Adrenal gland (tissue), 5 donors: ENCODE data around the gene VENTX.

Source experiments
- POLR2A ChIP-seq, 2 donors: fragments of 450-650 bp; IDR thresholded peaks; one replicate each; pipeline ENCODE4 v1.6.1; 2017; ENCODE audit warnings: antibody characterized with exemption in 2 of 2, mild to moderate bottlenecking in 2 of 2, moderate library complexity in 1 of 2
- TF ChIP-seq, protein P1 (sequence below), 6 experiments: fragments of 450-650 bp in 4 of 6; fragments of 200-600 bp in 2 of 6; sonication (generic) in 1 of 6; IDR thresholded peaks; 1 replicate in 5 of 6; 2 replicates in 1 of 6; pipeline versions ENCODE4 v1.5.1 to v1.8.0; 2016 to 2021; ENCODE audit warnings: antibody characterized with exemption in 6 of 6, mild to moderate bottlenecking in 2 of 6, moderate library complexity in 1 of 6
- donor health status: DM: no; HTN: no; CAD: no.

DNA sequence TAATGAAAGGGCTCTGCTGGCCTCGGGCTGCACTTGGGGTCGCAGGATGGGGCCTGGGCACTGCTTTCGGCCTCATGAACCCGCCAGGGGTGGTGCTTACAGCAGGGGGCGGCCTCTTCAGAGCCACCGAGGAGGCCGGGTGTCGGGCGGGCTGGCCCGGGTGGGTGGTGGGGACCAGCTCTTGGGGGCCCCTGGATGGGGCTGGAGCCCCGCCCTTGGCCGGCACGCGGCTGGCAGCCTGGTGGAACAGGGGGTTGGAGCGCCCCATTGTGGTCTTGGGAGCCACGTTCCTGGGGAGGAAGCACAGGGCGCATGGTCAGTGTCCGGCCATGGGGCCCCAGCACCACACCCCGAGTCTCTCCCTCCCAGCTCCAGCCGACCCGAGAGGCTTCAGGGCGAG, 30.2 kb downstream of the VENTX start:
- no peak for TF ChIP-seq POLR2A (IDR thresholded peaks at IDR 0.05)
- TF ChIP-seq, protein P1, sequence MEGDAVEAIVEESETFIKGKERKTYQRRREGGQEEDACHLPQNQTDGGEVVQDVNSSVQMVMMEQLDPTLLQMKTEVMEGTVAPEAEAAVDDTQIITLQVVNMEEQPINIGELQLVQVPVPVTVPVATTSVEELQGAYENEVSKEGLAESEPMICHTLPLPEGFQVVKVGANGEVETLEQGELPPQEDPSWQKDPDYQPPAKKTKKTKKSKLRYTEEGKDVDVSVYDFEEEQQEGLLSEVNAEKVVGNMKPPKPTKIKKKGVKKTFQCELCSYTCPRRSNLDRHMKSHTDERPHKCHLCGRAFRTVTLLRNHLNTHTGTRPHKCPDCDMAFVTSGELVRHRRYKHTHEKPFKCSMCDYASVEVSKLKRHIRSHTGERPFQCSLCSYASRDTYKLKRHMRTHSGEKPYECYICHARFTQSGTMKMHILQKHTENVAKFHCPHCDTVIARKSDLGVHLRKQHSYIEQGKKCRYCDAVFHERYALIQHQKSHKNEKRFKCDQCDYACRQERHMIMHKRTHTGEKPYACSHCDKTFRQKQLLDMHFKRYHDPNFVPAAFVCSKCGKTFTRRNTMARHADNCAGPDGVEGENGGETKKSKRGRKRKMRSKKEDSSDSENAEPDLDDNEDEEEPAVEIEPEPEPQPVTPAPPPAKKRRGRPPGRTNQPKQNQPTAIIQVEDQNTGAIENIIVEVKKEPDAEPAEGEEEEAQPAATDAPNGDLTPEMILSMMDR (IDR thresholded peaks at IDR 0.05): no peak
